PC-9 (cell line): ENCODE data around the gene LSS.

ENCODE experiments used
- EZH2 ChIP-seq: fragments of 200-600 bp; sonication (generic); IDR thresholded peaks from 2 replicates; pipeline ENCODE4 v1.8.0; 2017; ENCODE audit warnings: antibody characterized with exemption, low read depth
- TF ChIP-seq, protein P1 (sequence below): fragments of 200-600 bp; sonication (generic); conservative IDR thresholded peaks from 2 replicates; pipeline ENCODE4 v1.6.1; 2017; ENCODE audit warnings: mixed run types, antibody characterized with exemption, mild to moderate bottlenecking, moderate library complexity

DNA sequence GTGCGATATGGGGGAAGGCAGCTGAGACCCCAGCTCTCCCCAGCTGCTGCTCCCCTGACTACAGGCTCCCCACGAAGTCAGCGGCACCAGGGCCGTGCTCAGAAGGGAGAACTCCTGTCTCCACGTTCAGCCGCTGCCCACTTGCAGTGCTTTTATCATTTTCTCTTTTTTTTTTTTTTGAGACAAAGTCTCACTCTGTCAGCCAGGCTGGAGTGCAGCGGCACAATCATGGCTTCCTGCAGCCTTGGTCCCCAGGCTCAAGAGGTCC is 72.3 kb downstream of the LSS start:
- TF ChIP-seq EZH2 = no peak
- TF ChIP-seq, protein P1, sequence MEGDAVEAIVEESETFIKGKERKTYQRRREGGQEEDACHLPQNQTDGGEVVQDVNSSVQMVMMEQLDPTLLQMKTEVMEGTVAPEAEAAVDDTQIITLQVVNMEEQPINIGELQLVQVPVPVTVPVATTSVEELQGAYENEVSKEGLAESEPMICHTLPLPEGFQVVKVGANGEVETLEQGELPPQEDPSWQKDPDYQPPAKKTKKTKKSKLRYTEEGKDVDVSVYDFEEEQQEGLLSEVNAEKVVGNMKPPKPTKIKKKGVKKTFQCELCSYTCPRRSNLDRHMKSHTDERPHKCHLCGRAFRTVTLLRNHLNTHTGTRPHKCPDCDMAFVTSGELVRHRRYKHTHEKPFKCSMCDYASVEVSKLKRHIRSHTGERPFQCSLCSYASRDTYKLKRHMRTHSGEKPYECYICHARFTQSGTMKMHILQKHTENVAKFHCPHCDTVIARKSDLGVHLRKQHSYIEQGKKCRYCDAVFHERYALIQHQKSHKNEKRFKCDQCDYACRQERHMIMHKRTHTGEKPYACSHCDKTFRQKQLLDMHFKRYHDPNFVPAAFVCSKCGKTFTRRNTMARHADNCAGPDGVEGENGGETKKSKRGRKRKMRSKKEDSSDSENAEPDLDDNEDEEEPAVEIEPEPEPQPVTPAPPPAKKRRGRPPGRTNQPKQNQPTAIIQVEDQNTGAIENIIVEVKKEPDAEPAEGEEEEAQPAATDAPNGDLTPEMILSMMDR = no peak
